ENCODE data around the gene KCNK18.
"Not testable (repeated sequence)": the region's sequence is repeated elsewhere in the genome, so short reads cannot be mapped to it uniquely, and the experiment has no call there.

KCNK18 gene

DNA sequence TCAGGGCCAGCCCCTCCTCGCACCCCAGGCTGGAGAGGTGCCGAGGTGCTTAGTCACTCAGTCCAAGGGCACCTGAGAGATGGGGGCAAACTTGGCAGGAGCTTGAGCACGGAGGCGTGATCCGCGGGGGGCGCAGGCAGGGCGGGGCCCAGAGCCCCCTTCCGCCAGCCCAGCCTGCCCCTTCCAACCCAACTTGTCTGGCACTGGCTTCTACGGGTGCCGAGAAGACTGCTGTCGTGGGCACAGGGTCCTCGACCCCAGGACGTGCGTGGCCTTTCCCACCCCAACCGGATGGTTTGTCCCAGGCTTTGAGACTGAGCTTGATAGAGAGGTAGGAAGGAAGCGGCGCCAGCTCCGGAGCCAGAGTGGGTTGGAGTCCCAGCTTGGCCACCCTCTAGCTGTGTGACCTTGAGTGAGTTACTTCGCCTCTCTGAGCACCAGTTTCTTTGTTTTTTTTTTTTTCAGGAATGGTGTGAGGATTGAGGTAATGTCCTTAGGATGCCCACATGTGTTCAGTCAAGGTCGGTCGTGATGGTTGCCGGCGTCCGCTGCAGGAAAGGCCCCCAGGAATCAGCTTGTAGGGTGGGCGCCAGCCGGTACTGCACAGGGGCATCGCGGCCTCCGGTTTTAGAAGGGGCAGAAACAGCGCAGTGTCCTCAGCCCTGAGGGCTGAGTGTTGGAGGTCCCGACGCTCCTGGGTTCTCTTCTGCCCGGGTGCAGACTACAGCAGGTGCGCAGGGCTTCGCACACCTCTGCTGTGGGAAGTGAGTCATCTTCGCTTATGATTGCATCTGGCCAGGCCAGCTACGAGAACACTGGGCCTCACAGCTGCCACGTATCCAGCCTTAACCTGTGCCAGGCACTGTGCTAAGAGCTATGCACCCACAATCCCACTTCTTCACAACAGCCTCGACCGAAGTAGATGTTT is 30.6 kb upstream of the KCNK18 start:
- Mint-ChIP-seq H3K4me3 (no peak overlapping the region), H3K9me3 (no peaks in the 10 kb centered on the region), H3K27ac (no peak overlapping the region), H3K36me3 (no peaks in the 10 kb centered on the region), H3K4me1 (peaks cover 23% of the 10 kb centered on the region)
- DNase-seq (ENCODE audit: low spot score in 2 of 2) (peak in 1 of 2 donors; percentile 50), ATAC-seq (peak; percentile 45)

DNA sequence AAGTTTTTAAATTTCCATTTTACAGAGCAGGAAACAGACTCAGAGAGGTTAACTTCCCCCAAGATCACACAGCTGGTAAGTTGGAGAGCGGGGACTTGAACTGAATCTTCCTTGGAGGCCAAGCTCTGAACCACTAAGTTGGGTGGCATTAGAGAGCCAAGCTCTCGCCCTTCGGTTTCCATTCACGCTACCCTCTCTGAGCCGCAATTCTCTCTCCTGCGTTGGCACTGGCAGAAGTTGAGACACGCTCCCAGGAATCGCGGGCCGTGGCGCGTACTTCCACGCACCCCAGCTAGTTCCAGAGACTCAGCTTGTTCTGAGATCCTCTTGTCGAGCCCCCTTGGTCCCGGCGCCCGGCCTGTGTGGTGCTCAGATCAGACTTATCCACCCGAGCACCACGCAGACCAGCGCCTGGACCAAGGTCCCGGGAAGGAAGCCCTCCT is 29.9 kb upstream of the KCNK18 start:
- DNase-seq (ENCODE audit: low spot score in 2 of 2) = no peak
- no peaks in the 10 kb centered on the region for H3K36me3 Mint-ChIP-seq
- H3K9me3 Mint-ChIP-seq = no peaks in the 10 kb centered on the region
- H3K4me1 Mint-ChIP-seq = peaks cover 18% of the 10 kb centered on the region
- no peak overlapping the region for H3K27ac Mint-ChIP-seq
- no peak for ATAC-seq
- H3K4me3 Mint-ChIP-seq = peak overlapping the region; percentile 26

DNA sequence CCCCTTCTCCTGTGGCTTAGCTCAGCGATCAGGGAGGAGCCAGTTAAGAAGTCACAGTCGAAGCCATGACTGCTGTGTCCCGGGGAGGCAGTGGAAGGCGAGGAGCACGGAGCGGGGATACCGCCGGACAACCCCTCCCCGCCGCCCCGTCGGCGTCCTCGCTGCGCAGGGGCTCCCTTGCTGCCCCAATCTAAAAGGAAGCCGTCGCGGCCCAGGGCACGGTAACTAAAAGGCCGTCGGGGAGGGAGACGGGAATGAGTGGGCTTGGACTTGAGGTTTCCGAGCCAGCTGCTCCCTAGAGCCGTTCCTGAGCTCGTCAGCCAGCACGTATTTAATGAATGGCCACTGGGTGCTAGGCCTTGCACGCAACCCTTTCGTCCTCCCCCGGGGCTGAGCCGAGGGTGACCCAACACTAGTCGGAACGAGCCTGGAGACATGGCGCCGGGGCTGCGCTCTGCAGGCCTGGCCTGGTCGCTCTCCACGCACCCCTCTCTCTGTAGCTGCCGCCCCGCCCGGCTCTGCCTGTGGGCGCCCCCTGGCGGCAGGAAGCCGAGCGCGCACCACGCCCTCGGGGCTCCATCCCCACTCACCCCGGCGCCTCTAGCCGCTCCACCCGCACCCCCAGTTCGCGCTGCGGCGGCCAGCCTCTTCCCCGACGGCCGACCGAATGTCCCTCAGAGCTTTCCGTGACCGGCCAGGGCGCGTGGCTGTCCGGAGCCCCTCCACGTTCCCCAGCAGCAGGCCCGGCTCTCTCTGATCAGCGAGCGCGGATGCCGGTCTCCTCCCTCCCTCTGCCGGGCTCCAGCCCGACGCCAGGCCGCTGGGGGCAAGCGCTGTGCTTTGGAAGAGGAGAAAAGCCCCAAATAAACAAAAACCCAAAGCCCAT is 29.3 kb upstream of the KCNK18 start:
- H3K4me3 Mint-ChIP-seq = peak overlapping the region; percentile 26
- no peaks in the 10 kb centered on the region for H3K9me3 Mint-ChIP-seq
- peaks cover 15% of the 10 kb centered on the region for H3K4me1 Mint-ChIP-seq
- DNase-seq (ENCODE audit: low spot score in 2 of 2) (peak; percentile 64 to 83), ATAC-seq (peak; percentile 87)
- no peak overlapping the region for H3K27ac Mint-ChIP-seq
- H3K36me3 Mint-ChIP-seq = no peaks in the 10 kb centered on the region

DNA sequence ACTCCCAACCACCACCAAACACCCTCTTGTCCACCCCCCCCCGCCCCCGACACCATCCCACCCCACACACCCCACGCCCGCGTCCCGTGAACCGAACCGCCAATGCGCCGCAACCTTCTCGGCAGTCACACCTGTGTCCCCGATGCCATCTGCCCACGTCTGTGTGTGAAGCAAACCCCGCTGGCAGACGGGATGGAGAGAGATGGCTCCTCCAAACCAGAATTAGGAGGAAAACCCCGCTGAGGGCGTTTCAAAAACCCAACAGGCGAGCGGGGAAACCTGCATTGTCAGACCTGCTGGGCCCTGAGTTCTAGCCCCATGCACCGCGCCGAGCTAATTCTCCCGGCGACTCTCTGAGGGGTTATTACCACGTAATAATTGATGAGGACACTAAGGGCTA is 28.6 kb upstream of the KCNK18 start:
- Mint-ChIP-seq H3K27ac (no peak overlapping the region), H3K9me3 (no peaks in the 10 kb centered on the region), H3K4me3 (peak overlapping the region; percentile 26), H3K36me3 (no peaks in the 10 kb centered on the region), H3K4me1 (peaks cover 15% of the 10 kb centered on the region)
- DNase-seq (ENCODE audit: low spot score in 2 of 2) = no peak
- no peak for ATAC-seq

DNA sequence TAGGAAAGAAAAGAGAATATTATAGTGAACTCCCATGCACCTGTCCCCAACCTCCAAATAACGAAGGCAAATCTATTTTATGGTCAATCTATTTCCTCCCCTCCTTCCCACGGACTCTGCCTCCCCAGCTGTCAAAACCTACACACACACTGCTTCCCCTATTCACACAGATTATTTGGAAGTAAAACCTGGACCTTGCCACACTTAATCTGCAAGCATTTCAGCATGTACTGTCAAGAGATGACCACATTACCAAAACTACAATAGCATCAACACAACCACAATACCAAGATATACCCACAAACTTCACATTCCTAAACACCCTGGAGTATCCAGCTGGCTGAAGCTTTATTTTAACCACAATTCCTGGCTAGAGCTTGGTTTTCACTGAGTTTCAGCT is 27.8 kb upstream of the KCNK18 start:
- no peak overlapping the region for H3K4me3 Mint-ChIP-seq
- no peak overlapping the region for H3K27ac Mint-ChIP-seq
- H3K9me3 Mint-ChIP-seq = no peaks in the 10 kb centered on the region
- peaks cover 18% of the 10 kb centered on the region for H3K4me1 Mint-ChIP-seq
- H3K36me3 Mint-ChIP-seq = no peaks in the 10 kb centered on the region
- DNase-seq (ENCODE audit: low spot score in 2 of 2) (no peak), ATAC-seq (no peak)

DNA sequence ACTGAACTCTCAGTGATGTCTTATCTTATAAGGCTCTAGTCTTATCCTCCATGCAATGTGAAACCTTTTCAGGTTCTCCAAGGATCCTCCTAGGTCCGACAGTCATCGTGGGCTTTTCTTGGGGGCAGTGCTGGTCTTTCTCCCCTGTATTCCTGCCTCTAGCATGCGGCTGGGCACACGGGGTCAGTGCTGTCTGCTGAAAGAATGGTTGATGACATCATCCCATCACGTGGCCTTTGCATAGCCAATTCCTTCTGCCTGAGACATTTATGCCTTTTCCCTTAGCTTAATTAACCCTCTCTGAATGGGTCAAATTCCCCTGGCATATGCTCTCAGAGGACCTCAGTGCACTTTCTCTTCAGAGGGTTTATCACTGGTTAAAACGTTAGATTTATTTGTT is 27.0 kb upstream of the KCNK18 start:
- Mint-ChIP-seq H3K4me1 (peaks cover 20% of the 10 kb centered on the region), H3K9me3 (no peaks in the 10 kb centered on the region), H3K36me3 (no peaks in the 10 kb centered on the region), H3K27ac (no peak overlapping the region), H3K4me3 (no peak overlapping the region)
- DNase-seq (ENCODE audit: low spot score in 2 of 2) (no peak), ATAC-seq (no peak)

DNA sequence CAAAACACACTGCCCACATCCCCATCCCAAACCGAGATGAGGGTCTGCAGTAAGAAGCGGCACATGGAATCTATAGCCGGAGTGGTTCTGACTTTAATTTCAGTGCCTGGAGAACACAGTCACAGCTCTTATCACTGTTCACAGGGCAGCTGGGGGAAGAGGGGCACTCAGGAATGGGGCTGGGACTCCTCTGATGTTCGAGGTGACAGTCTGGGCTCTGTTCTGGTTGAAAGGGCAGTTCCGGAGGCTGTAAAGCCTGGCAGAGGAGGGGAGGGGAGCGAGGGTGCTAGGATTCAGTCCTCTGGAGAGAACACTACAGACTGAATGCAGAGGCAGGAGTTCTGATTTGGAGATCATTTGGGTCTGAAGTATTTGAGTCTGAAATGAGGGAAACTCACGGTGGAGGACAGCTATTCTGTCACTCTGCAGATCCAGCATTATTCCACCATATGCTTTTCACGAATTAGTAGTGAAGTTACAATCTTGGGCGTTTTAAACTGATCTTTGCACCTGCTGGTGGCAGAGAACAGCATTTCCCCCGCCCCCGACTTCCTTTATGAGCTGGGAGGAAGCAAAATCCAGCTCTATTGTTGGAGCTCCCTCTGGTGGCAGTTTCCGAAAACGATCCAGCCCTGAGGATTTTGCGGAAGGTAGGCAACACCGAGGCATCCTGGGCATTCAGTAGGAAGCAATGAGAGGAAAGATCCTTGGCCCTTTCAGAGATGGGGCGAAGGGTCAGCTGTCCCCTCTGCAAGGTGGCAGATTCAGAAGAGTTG is 22.7 kb upstream of the KCNK18 start:
- DNase-seq (ENCODE audit: low spot score in 2 of 2) (peak; percentile 69 to 90), ATAC-seq (peak; percentile 86)
- no peak overlapping the region for H3K27ac Mint-ChIP-seq
- H3K4me1 Mint-ChIP-seq = peaks cover 18% of the 10 kb centered on the region
- peak overlapping the region; percentile 77 for H3K4me3 Mint-ChIP-seq
- H3K36me3 Mint-ChIP-seq = no peaks in the 10 kb centered on the region
- H3K9me3 Mint-ChIP-seq = no peaks in the 10 kb centered on the region

DNA sequence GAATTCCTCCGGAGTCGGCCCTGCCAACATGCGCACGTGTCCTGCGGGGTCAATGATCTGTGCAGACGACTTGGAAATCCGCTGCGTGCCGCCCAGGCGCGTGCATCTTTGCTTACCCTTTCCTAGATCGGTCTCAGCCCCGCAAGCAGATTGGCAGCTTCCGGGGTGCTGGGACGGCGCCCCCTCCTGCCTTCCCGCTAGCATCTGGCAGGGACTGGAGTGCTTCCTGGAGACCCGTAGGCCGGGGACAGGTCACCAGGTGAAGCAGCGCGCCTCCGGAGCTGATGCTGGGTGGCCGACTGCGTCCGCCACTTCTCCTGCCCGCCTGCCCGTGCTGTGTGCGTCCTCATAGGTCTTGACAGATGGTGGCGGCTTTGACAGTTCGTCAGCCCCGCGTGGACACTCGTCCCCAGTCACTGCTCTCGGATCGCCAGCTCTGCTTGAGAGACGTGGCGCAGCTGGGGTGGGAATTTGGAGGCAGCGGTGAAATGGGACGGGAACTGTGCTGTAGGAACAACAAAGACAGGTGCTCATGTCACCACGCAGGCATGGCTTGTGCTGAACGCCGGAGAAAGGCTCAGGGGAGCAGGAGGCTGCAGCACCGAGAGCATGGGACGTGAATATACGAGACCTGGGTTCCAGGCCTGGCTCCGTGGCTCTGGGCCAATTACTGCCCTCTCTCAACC is 21.9 kb upstream of the KCNK18 start:
- peaks cover 18% of the 10 kb centered on the region for H3K4me1 Mint-ChIP-seq
- DNase-seq (ENCODE audit: low spot score in 2 of 2) = peak in 1 of 2 donors; percentile 21
- no peaks in the 10 kb centered on the region for H3K36me3 Mint-ChIP-seq
- ATAC-seq = peak; percentile 64
- no peaks in the 10 kb centered on the region for H3K9me3 Mint-ChIP-seq
- H3K4me3 Mint-ChIP-seq = peak overlapping the region; percentile 77
- no peak overlapping the region for H3K27ac Mint-ChIP-seq

DNA sequence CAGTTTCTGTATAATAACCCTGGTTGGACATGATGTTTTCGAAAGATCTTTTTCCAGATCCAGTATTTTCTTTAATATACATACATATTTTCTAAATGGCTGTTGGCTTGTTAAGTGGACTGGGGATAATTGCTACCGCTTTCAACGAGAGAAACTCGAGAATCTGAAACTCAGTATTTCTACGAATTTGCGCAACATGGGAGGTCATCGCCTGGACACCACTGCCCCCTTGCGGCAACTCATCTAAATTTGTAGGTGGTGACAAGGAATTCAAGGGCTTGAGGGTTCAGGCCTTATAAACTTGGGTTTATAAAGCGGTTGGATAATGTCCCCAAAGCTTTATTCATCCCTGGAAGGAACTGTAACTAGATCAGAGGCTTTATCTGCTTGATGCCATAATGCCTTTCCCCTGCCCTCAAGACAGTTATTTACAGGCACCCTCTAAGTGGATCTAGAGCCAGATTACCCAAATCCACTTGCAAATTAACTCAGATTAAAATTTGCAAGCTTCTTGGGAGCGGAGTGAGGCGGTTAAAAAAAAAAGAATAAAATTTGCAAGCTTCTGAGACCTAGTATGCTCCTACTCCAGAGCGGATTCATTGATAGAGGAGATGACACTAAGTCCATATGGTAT is 21.3 kb upstream of the KCNK18 start:
- H3K9me3 Mint-ChIP-seq = no peaks in the 10 kb centered on the region
- no peak overlapping the region for H3K27ac Mint-ChIP-seq
- peak overlapping the region; percentile 77 for H3K4me3 Mint-ChIP-seq
- H3K4me1 Mint-ChIP-seq = peaks cover 18% of the 10 kb centered on the region
- ATAC-seq = peak; percentile 43
- H3K36me3 Mint-ChIP-seq = no peaks in the 10 kb centered on the region
- DNase-seq (ENCODE audit: low spot score in 2 of 2) = peak; percentile 59 to 84

DNA sequence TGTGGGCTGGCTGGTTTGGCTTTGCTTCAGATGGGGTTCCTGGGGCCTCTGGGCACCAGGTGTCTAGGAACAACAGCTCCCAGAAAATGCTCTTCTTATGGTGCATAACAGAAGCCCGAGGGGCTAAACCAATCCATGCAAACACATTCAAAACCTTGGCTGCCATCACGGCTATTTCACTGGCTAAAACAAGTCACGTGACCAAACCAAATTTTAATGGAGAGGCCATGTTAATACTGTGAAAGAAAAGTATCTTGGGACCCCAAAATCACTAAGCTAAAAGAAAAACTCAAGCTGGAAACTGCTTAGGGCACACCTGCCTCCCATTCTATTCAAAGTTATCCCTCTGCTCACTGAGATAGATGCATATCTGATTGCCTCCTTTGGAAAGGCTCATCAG is 19.1 kb upstream of the KCNK18 start:
- Mint-ChIP-seq H3K4me3 (no peak overlapping the region), H3K9me3 (no peaks in the 10 kb centered on the region), H3K4me1 (peaks cover 18% of the 10 kb centered on the region), H3K27ac (no peak overlapping the region), H3K36me3 (no peaks in the 10 kb centered on the region)
- ATAC-seq (no peak), DNase-seq (ENCODE audit: low spot score in 2 of 2) (no peak)

DNA sequence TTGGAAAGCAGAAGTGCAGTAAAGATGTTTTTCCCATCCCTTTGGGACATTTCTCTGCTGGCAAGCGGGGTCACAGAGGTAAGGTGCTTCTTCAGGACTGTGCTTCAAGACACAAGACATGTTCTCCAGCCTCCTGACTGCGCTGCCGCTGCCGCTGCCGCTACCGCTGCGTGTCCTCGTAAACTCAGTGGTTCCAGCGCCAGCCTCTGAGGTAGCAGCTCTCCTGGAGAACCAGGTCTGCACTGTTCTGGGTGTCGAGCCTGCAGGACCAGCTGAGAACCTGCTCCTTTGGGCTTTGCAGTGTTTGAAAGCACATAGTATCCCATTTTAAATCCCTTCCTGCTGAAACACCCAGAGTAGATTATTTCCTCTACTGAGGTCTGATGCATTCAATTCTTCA is 13.0 kb upstream of the KCNK18 start:
- Mint-ChIP-seq H3K4me3 (no peak overlapping the region), H3K9me3 (no peaks in the 10 kb centered on the region), H3K4me1 (no peaks in the 10 kb centered on the region), H3K36me3 (no peaks in the 10 kb centered on the region), H3K27ac (no peak overlapping the region)
- no peak for ATAC-seq
- no peak for DNase-seq (ENCODE audit: low spot score in 2 of 2)

DNA sequence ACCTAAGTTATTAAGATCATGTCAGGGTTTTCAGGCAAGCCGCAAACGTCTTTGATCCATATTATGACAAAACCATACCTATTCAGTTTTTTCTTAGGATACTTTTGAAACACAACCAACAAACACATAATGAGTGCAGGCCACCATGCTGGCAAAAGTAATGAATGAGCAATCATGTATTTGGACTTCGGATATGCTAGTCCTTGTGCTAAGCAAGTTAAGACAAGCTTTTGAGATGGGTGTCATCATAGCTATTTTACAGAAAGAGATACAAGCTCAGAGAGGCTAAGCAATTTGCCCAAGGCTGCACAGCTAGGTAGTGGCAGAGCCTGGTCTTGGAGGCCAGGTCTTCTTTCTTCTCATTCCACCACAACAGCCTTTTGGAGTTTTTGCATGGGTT is 12.5 kb upstream of the KCNK18 start:
- no peak for DNase-seq (ENCODE audit: low spot score in 2 of 2)
- Mint-ChIP-seq H3K27ac (no peak overlapping the region), H3K9me3 (peaks cover 4% of the 10 kb centered on the region), H3K4me1 (no peaks in the 10 kb centered on the region), H3K4me3 (no peak overlapping the region), H3K36me3 (no peaks in the 10 kb centered on the region)
- ATAC-seq = no peak

DNA sequence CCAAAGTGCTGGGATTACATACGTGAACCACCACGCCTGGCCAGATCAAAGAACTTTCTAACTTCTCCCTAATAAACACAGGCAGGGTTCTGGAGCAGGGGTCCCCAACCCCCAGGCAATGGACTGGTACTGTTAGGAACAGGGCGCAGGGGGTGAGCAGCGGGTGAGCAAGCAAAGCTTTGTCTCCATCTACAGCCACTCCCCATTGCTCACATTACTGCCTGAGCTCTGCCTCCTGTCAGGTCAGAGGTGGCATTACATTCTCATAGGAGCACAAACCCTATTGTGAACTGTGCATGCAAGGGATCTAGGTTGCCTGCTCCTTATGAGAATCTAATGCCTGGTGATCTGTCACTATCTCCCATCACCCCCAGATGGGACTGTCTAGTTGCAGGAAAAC is 11.5 kb upstream of the KCNK18 start:
- not testable (repeated sequence) for H3K9me3 Mint-ChIP-seq; ATAC-seq; H3K27ac Mint-ChIP-seq; H3K36me3 Mint-ChIP-seq; H3K4me1 Mint-ChIP-seq; H3K4me3 Mint-ChIP-seq; DNase-seq (ENCODE audit: low spot score in 2 of 2)

All from stimulated activated effector memory CD8-positive, alpha-beta T cell treated with anti-CD3 and anti-CD28 coated beads, Interleukin-12 subunit alpha, Interleukin-12 subunit beta, amount 100 ng/mL, for 72 hours (primary cell).